Measurements from ENCODE around the gene LY6G5C. TPM values are rescaled to one million over a fixed set of nuclear protein-coding genes. Genes with fewer than 3 reads are reported as not detected.

The LY6G5C gene
- total and polyA plus RNA-seq, 2 donors (not counting 1 experiment from before 2014, with no cell fraction given) = 0.76 to 3.4 TPM

DNA sequence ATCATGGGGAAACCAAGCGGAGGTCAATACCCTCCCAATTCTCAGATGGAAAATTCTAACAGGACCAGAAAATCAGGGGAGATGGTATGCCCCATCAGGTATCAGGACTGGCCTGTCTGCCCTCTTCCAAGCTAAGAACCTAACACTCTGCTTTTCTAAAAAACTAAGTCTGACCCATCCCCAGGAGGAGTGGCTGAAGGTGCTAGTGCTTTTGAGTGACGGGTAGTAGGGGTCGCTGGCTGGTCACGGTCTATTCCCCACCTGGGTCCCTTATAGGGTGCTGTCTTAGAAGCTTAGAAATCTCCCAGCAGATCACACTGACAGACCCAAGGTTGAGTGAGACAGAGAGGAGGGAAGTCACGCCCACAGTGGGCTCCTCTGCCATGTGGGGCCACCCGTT lies 12.7 kb upstream of the LY6G5C start:
- DNase-seq = no peak
- Mint-ChIP-seq H3K4me1 (peaks cover 19% of the 10 kb centered on the region), H3K27me3 (no peaks in the 10 kb centered on the region), H3K27ac (no peak overlapping the region), H3K9me3 (ENCODE audit: insufficient read depth) (no peaks in the 10 kb centered on the region), H3K4me3 (no peak overlapping the region)
- 100% methylated on average over 1 of the region's 6 CpGs for WGBS (ENCODE audit: insufficient coverage)
- H2AFZ ChIP-seq (ENCODE audit: insufficient read depth, low read depth, low read length, poor library complexity, severe bottlenecking) = no peak overlapping the region
- ChIA-PET POLR2A (interaction anchor here (0.6 kb wide), 1 partner anchor 273 kb away, joined by 4 read pairs; no protein-coding TSS in a partner anchor), CTCF (interaction anchor here (0.5 to 1.3 kb wide), 3 partner anchors 9 to 294 kb away, joined by 3 to 4 read pairs (median 3); no protein-coding TSS in a partner anchor)
- H3K9me3 ChIP-seq (ENCODE audit: control extremely low read depth in 1 of 3, control insufficient read depth in 2 of 3, insufficient read depth in 1 of 3, low read length in 2 of 3) = no peaks in the 10 kb centered on the region
- peaks cover 0 to 77% of the 10 kb centered on the region in 2 experiments for H3K36me3 ChIP-seq (replicated peaks in 1 of 2; ENCODE audit: control extremely low read depth in 1 of 2, control insufficient read depth in 1 of 2, extremely low read depth in 1 of 2, insufficient read depth in 2 of 2, low read length in 1 of 2)
- H3K27me3 ChIP-seq (replicated peaks in 1 of 4; ENCODE audit: control extremely low read depth in 1 of 4, control insufficient read depth in 3 of 4, insufficient read depth in 4 of 4, low read length in 3 of 4) = no peaks in the 10 kb centered on the region
- H3K9ac ChIP-seq (ENCODE audit: low read length) = no peak overlapping the region
- no peaks in the 10 kb centered on the region for H3K79me2 ChIP-seq (ENCODE audit: control insufficient read depth, insufficient read depth, low read length)
- intact Hi-C loops (cut with micrococcal nuclease) = no loop called here
- H3K4me3 ChIP-seq (ENCODE audit: control extremely low read depth in 1 of 5, extremely low read depth in 1 of 5, insufficient read depth in 1 of 5, low read depth in 2 of 5, low read length in 4 of 5) = no peak overlapping the region
- no peak overlapping the region for H3K27ac ChIP-seq (ENCODE audit: low read length in 2 of 2)
- no peak for ATAC-seq (ENCODE audit: low read depth)
- no peaks in the 10 kb centered on the region for H4K20me1 ChIP-seq (ENCODE audit: control insufficient read depth, insufficient read depth, low read length, poor library complexity, severe bottlenecking)
- TF ChIP-seq EZH2 (IDR thresholded peaks at IDR 0.05; ENCODE audit: borderline replicate concordance, insufficient read depth, low read depth, low read length, poor library complexity, severe bottlenecking) = no peak
- TF ChIP-seq, protein P1, sequence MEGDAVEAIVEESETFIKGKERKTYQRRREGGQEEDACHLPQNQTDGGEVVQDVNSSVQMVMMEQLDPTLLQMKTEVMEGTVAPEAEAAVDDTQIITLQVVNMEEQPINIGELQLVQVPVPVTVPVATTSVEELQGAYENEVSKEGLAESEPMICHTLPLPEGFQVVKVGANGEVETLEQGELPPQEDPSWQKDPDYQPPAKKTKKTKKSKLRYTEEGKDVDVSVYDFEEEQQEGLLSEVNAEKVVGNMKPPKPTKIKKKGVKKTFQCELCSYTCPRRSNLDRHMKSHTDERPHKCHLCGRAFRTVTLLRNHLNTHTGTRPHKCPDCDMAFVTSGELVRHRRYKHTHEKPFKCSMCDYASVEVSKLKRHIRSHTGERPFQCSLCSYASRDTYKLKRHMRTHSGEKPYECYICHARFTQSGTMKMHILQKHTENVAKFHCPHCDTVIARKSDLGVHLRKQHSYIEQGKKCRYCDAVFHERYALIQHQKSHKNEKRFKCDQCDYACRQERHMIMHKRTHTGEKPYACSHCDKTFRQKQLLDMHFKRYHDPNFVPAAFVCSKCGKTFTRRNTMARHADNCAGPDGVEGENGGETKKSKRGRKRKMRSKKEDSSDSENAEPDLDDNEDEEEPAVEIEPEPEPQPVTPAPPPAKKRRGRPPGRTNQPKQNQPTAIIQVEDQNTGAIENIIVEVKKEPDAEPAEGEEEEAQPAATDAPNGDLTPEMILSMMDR (IDR thresholded peaks at IDR 0.05) = no peak
- peaks cover 10 to 18% of the 10 kb centered on the region in 2 donors for H3K4me1 ChIP-seq (ENCODE audit: control insufficient read depth in 2 of 2, insufficient read depth in 2 of 2, low read length in 2 of 2)
- no peak overlapping the region for H3K4me2 ChIP-seq (replicated peaks; ENCODE audit: low read depth, low read length, poor library complexity, severe bottlenecking)

DNA sequence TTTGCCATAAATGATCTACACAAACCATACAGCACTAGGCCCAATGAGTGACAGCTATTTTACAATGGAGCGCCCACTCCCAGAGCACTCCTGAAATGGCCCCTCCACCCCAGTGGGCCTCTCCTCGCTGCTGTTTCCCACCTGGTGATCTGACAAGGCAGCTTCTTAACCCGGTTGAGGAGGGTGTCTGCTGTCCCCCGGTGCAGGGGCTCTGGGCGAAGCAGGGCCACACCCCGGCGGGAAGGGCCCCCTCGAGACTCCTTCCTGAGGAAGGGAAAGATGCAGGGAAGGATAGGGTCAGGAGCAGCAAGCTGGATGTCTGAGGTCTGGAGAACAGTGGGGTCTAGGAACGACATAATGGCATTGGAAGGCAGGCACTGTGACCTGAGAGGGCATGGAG lies 12.0 kb upstream of the LY6G5C start:
- intact Hi-C loops (cut with micrococcal nuclease) = no loop called here
- 94% methylated on average over 8 of the region's 9 CpGs for WGBS (ENCODE audit: insufficient coverage)
- no peak for ATAC-seq (ENCODE audit: low read depth)
- H3K27ac Mint-ChIP-seq = no peak overlapping the region
- ChIA-PET POLR2A (interaction anchor here (0.5 to 0.6 kb wide), 4 partner anchors 8 to 273 kb away, joined by 3 to 5 read pairs (median 4); no protein-coding TSS in a partner anchor), CTCF (interaction anchor here (0.5 to 0.9 kb wide), 2 partner anchors 142 to 294 kb away, joined by 4 read pairs; no protein-coding TSS in a partner anchor)
- Histone ChIP-seq H3K27ac (ENCODE audit: low read length in 2 of 2) (no peak overlapping the region), H3K9ac (ENCODE audit: low read length) (no peak overlapping the region), H4K20me1 (ENCODE audit: control insufficient read depth, insufficient read depth, low read length, poor library complexity, severe bottlenecking) (no peaks in the 10 kb centered on the region), H3K4me1 (ENCODE audit: control insufficient read depth in 2 of 2, insufficient read depth in 2 of 2, low read length in 2 of 2) (peaks cover 10 to 18% of the 10 kb centered on the region in 2 donors), H3K9me3 (ENCODE audit: control extremely low read depth in 1 of 3, control insufficient read depth in 2 of 3, insufficient read depth in 1 of 3, low read length in 2 of 3) (no peaks in the 10 kb centered on the region), H3K79me2 (ENCODE audit: control insufficient read depth, insufficient read depth, low read length) (no peaks in the 10 kb centered on the region), H3K4me2 (replicated peaks; ENCODE audit: low read depth, low read length, poor library complexity, severe bottlenecking) (no peak overlapping the region), H3K27me3 (replicated peaks in 1 of 4; ENCODE audit: control extremely low read depth in 1 of 4, control insufficient read depth in 3 of 4, insufficient read depth in 4 of 4, low read length in 3 of 4) (no peaks in the 10 kb centered on the region), H3K36me3 (replicated peaks in 1 of 2; ENCODE audit: control extremely low read depth in 1 of 2, control insufficient read depth in 1 of 2, extremely low read depth in 1 of 2, insufficient read depth in 2 of 2, low read length in 1 of 2) (peaks cover 0 to 81% of the 10 kb centered on the region in 2 experiments), H2AFZ (ENCODE audit: insufficient read depth, low read depth, low read length, poor library complexity, severe bottlenecking) (no peak overlapping the region), H3K4me3 (ENCODE audit: control extremely low read depth in 1 of 5, extremely low read depth in 1 of 5, insufficient read depth in 1 of 5, low read depth in 2 of 5, low read length in 4 of 5) (no peak overlapping the region)
- H3K4me3 Mint-ChIP-seq = no peak overlapping the region
- H3K4me1 Mint-ChIP-seq = peaks cover 17% of the 10 kb centered on the region
- no peaks in the 10 kb centered on the region for H3K27me3 Mint-ChIP-seq
- TF ChIP-seq, protein P1 (IDR thresholded peaks at IDR 0.05) = no peak
- no peak for TF ChIP-seq EZH2 (IDR thresholded peaks at IDR 0.05; ENCODE audit: borderline replicate concordance, insufficient read depth, low read depth, low read length, poor library complexity, severe bottlenecking)
- no peaks in the 10 kb centered on the region for H3K9me3 Mint-ChIP-seq (ENCODE audit: insufficient read depth)
- no peak for DNase-seq

Data from B cell (primary cell).